RWPE2 (cell line): ENCODE measurements around the gene KHDRBS2.
A peak's percentile ranks its signal among the peaks of the same experiment; 100 is the strongest.

ENCODE experiments used
- ATAC-seq: fragments of 200-7000 bp; cut with Tn5 transposase; 3 replicates; pipeline ENCODE4 v1.9.1; 2021; ENCODE audit warnings: low read depth
- DNase-seq: peaks from one replicate; pipeline ENCODE4 v3.0.0-alpha.2; 2020; ENCODE audit warnings: low spot score
- H3K27ac ChIP-seq: fragments of 450-650 bp; 2 replicates; pipeline ENCODE4 v1.5.1; 2017; ENCODE audit warnings: mild to moderate bottlenecking; ENCODE audit not compliant: poor library complexity, severe bottlenecking
- H3K27me3 ChIP-seq: fragments of 250-450 bp; sonication (Bioruptor Pico); 2 replicates; pipeline ENCODE4 v1.5.1; 2021; ENCODE audit warnings: mild to moderate bottlenecking, moderate library complexity; ENCODE audit not compliant: insufficient read depth, poor library complexity, severe bottlenecking
- H3K36me3 ChIP-seq: fragments of 250-450 bp; sonication (Bioruptor Pico); 2 replicates; pipeline ENCODE4 v1.5.1; 2020; ENCODE audit warnings: low read depth, mild to moderate bottlenecking, moderate library complexity
- H3K4me1 ChIP-seq: fragments of 250-450 bp; sonication (Bioruptor Pico); 2 replicates; pipeline ENCODE4 v1.5.1; 2021; ENCODE audit warnings: mild to moderate bottlenecking, moderate library complexity; ENCODE audit not compliant: insufficient read depth, poor library complexity, severe bottlenecking
- H3K4me3 ChIP-seq: fragments of 250-450 bp; sonication (Bioruptor Pico); 2 replicates; pipeline ENCODE4 v1.5.1; 2021; ENCODE audit warnings: mild to moderate bottlenecking, moderate library complexity; ENCODE audit not compliant: severe bottlenecking
- H3K9me3 ChIP-seq: fragments of 250-450 bp; sonication (Bioruptor Pico); 2 replicates; pipeline ENCODE4 v1.5.1; 2021; ENCODE audit warnings: mild to moderate bottlenecking, moderate library complexity; ENCODE audit not compliant: severe bottlenecking
- CTCF ChIP-seq: fragments of 450-650 bp; IDR thresholded peaks from one replicate; pipeline ENCODE4 v1.5.1; 2017; ENCODE audit warnings: mild to moderate bottlenecking, moderate library complexity; ENCODE audit not compliant: poor library complexity, severe bottlenecking

KHDRBS2 gene

GRCh38 chr6:61867635-61868034, 418.4 kb downstream of the KHDRBS2 start:
- ATAC-seq, result no peak
- no peaks in the 10 kb centered on the region for H3K9me3 ChIP-seq
- H3K27me3 ChIP-seq, result no peaks in the 10 kb centered on the region
- H3K4me1 ChIP-seq, result no peaks in the 10 kb centered on the region
- DNase-seq, result peak; percentile 13
- no peak overlapping the region for H3K4me3 ChIP-seq
- no peak for TF ChIP-seq CTCF
- H3K36me3 ChIP-seq, result no peaks in the 10 kb centered on the region
- H3K27ac ChIP-seq, result no peak overlapping the region

- Histone ChIP-seq H3K27ac (no peak overlapping the region), H3K27me3 (no peaks in the 10 kb centered on the region), H3K9me3 (no peaks in the 10 kb centered on the region), H3K4me3 (no peak overlapping the region), H3K4me1 (no peaks in the 10 kb centered on the region), H3K36me3 (no peaks in the 10 kb centered on the region)
- ATAC-seq (no peak), DNase-seq (no peak)
- no peak for TF ChIP-seq CTCF
Measured at GRCh38 chr6:61857541-61857940, 428.5 kb downstream of the KHDRBS2 start.

GRCh38 chr6:61841958-61842357, 444.1 kb downstream of the KHDRBS2 start:
- H3K9me3 ChIP-seq, result no peaks in the 10 kb centered on the region
- ATAC-seq (no peak), DNase-seq (no peak)
- H3K27me3 ChIP-seq, result no peaks in the 10 kb centered on the region
- no peaks in the 10 kb centered on the region for H3K4me1 ChIP-seq
- TF ChIP-seq CTCF, result no peak
- no peak overlapping the region for H3K27ac ChIP-seq
- H3K4me3 ChIP-seq, result no peak overlapping the region
- no peaks in the 10 kb centered on the region for H3K36me3 ChIP-seq

GRCh38 chr6:61835237-61835636, 450.8 kb downstream of the KHDRBS2 start:
- H3K36me3 ChIP-seq, result no peaks in the 10 kb centered on the region
- peaks cover 3% of the 10 kb centered on the region for H3K9me3 ChIP-seq
- TF ChIP-seq CTCF, result no peak
- DNase-seq, result no peak
- H3K4me1 ChIP-seq, result no peaks in the 10 kb centered on the region
- no peaks in the 10 kb centered on the region for H3K27me3 ChIP-seq
- no peak overlapping the region for H3K27ac ChIP-seq
- H3K4me3 ChIP-seq, result no peak overlapping the region
- ATAC-seq, result no peak

- no peak for ATAC-seq
- Histone ChIP-seq H3K36me3 (no peaks in the 10 kb centered on the region), H3K27me3 (no peaks in the 10 kb centered on the region), H3K4me3 (no peak overlapping the region), H3K27ac (no peak overlapping the region), H3K4me1 (no peaks in the 10 kb centered on the region), H3K9me3 (peaks cover 3% of the 10 kb centered on the region)
- DNase-seq, result no peak
- no peak for TF ChIP-seq CTCF
Measured at GRCh38 chr6:61833176-61833755, 452.8 kb downstream of the KHDRBS2 start.
